HG02763 (cell line): ENCODE results near the gene TCAIM.

Experiments used
- ATAC-seq: cut with Tn5 transposase; IDR thresholded peaks from one replicate; pipeline ENCODE4 v1.9.1; 2021; ENCODE audit warnings: mild to moderate bottlenecking, moderate library complexity; ENCODE audit not compliant: unreplicated experiment

TCAIM gene, protein sequence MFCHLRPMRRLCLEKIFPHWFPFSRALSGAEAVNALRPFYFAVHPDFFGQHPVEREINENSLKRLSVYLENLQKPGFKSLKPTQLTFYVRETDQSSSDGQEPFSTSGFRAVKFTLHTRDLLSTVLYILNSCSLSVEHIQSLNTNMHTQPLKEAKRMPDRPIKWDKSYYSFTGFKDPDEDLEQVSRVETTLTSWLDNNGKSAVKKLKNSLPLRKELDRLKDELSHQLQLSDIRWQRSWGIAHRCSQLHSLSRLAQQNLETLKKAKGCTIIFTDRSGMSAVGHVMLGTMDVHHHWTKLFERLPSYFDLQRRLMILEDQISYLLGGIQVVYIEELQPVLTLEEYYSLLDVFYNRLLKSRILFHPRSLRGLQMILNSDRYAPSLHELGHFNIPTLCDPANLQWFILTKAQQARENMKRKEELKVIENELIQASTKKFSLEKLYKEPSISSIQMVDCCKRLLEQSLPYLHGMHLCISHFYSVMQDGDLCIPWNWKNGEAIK

DNA sequence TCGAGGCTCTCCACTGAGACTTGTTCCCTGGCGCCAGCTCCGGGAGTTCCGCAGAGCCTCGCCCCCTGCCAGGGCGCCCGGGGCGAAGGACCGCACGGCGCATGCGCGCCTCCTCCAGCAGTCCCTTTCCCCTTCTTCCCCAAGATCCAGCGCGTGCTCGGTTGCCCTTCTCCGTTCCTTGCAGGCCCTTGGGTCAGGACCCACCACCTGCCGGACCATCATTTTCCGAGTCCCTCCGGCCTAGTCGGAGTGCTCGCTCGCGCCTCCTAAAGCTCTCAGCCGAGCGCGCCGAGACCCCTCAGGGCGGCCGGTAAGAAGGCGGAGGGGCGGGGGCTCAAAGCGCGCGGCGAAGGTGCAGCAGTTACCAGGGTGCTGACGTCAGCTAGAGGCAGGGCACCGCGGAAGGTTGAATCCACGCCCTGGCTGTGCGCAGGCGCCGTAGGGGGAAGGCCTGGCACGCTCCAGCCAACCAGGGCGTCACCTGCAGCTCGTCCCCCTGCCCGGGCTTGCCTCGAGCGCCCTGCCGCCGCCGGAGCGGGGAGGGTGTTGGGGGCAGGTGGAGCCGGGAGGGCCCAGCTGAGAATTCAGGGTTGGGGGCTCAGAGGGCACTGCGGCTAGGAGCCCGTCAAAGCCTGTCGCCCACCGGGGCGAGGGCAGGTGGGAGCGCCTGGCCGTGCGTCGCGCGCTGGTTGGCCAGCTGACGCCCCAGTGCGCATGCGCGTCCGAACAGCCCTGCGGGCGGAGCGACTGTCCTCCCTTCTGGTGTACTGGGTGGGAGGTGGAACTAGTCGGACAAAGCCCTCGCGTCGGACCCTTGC lies at the start of gene TCAIM:
TSS of gene TCAIM (plus strand) at position 757 of the 818 bp plus-strand sequence. CDS start 16,017 bp downstream, outside the sequence.
- ATAC-seq: peak; percentile 93

DNA sequence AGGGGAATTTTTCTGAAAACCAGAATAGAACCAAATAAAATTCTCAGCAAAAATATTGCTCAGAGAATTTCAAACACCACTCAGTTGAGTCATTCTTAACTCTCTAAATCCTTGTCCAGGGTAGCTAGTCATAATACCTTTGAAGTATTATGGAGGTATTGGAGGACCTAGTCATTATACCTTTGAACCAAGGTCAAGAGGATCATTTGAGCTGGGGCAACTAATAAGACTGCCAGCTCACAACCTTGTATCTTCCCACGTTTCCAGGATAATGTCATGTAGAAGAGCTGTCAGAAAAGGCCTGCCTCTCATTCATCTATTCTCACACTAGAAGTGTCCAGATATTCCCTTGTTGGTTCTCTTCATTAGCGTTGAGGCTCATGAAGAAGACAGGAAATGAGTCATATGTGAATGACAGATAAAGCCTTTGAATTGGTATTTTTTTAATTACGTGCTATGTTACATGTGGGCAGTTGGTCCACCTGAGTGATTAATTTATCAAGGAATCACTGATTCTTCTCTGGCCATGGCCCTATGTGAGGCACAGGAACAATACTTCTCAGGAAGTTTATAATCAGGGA lies 48.6 kb upstream of the TCAIM start:
- ATAC-seq: no peak

DNA sequence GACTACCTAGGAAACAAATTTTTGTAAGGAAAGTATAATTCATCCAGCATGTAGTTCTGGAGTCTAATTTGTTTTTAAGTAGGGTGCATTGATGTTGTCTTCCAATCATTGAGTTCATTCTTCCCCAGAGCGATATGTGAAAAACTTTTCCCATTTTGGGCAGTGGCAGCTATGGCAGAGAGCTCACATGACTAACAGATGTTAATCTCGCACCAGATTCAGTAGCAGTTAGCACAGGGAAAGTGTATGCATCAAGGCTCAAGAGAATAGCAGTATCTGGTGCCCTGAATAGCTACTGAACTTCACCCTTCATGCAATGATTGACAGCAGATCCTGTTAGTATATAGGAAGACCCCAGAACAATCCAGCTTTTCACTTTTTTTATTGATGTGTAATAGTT lies 46.3 kb upstream of the TCAIM start:
- no peak for ATAC-seq

DNA sequence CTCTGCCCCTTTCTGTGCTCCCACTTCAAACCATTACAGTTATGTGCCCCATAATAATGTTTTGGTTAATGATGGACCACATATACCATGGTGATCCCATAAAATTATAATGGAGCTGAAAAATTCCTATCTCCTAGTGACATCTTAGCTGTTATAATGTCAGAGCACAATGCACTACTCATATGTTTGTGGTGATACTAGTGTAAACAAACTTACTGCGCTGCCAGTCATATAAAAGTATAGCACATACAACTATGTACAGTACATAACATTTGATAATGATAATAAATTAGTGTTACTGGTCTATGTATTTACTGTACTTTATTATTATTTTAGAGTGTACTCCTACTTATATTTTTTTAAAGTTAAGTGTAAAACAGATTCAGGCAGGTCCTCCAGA lies 45.6 kb upstream of the TCAIM start:
- ATAC-seq: no peak

DNA sequence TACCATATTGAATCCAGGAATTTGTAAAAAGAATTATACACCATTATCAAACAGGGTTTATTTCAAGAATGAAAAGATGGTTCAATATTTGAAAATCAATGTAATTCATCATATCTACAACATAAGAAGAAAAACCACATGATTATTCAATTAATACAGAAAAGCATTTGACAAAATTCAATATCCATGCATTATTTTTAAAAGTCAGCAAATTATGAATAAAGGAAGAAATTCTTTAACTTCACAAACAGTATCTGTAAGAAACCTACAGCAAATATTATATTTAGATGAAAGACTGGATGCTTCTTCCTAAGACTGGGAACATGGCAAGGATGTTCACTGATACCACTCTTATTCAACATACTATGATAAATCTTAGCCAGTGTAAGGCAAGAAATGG lies 41.3 kb upstream of the TCAIM start:
- ATAC-seq: no peak

DNA sequence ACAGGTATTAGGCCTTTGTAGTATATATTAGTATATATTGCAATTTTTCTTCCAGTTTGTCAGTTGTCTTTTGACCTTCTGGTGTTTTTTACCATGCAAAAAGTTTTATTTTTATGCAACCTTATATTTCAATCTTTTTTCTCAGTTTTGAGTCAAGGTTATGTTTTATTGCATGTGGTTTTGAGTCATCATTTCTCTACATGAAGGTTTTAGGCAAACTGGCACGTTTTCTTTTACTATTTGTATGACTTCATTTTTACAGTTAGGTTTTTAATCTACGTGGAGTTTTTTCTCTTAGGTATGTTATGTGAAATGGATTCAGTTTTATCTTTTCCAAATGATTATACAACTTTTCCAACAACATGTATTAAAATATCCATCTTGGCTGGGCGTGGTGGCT lies 36.8 kb upstream of the TCAIM start:
- ATAC-seq: no peak

DNA sequence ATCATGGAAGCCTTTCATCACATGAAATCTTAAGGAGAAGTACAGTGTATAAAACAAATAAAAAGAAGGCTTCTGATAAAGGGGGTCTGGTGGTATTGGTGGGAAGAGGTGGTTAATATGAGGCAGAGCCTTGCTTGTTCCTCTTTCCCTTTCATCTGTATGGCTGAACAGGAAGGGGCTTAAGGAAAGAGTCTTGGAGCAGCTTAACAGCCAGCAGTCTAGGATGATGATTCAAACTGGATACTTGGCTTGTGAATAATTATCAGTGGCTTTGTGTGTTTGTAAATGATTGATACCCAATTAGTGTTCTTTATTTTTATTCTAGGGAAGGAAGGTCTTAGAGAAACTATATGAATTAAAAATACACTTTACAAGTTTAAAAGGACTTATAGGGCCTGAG lies 29.1 kb upstream of the TCAIM start:
- no peak for ATAC-seq

DNA sequence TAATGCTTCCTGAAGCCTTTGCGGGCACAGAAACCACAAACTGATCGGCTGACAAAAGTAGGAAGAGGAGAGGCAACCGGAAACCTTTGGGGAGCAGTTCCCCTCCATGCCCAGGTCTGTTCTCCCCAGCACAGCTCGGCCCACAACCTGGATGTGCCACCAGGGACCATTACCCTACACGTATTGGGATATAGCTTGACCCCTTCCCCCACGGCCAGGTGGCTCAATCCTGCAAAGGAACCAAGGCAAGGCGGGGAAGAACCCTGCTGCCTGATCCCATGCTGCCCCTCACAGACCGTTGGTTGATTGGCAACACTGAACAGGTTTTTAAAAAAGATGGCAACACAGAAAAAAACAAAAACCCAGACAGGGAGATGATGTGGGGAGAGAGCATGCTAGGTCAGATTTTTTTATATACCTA lies 19.7 kb upstream of the TCAIM start:
- ATAC-seq: no peak

DNA sequence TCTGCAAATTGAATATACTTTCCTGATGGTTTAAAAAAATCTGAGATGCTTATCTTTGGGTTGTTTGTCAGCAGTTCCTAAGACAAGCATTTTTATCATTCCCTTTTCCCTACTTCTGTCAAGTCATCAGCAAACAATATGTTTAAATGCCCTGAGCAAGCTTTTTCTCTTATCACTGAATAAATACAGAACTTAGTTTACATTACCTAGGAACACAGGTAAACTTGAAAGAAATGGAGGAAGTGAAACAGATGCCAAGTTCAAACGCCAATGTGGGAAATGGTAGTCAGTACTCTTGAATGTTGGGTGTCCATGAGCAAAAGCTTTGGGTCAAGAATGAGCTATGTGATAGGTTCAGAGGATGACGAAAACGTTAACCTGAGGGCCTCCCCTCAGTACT lies 17.2 kb upstream of the TCAIM start:
- no peak for ATAC-seq

DNA sequence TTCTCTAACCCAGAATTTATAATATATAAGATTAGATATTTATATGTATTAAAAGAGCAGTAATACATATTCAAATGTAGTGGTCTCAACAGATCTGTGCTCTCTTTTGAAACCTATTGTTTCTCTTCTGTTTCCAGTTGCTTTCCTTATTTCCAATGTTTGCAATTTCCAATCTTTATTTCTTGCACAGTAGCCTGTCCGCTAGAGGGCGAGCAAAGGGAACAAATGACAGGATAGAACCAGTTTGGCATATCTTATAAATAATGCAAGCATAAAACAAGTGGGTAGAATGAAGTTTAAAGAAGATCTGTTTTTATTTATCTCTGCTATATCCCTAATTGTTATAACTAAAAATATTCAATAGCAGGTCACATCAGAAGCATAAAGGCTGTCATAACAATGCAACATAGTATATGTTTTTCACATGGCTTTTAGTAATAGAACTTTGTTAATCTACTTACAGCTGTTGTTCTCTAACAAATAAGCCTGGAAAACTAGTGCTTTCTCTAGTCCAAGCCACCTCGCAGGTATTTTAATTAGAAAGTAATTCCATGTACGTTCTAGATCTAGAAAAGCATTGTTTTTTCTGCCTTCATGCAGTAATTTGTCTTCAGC lies 15.1 kb upstream of the TCAIM start:
- no peak for ATAC-seq

DNA sequence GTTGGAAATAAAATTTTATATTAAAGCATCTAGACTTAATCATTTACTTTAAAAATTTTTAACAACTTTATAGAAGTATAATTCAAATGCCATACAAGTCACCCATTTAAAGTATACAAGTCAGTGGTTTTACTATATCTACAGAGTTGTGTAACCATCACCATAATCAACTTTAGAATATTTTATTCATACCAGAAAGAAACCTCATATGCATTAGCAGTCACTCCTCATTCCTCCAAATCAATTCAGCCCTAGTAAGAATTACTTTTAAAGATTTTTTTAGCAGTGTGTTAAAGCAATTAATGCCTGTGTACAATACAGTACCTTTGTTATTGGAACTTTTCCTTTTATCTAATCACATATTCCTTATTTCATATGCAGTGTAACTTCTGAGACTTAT lies 14.0 kb upstream of the TCAIM start:
- ATAC-seq: no peak

DNA sequence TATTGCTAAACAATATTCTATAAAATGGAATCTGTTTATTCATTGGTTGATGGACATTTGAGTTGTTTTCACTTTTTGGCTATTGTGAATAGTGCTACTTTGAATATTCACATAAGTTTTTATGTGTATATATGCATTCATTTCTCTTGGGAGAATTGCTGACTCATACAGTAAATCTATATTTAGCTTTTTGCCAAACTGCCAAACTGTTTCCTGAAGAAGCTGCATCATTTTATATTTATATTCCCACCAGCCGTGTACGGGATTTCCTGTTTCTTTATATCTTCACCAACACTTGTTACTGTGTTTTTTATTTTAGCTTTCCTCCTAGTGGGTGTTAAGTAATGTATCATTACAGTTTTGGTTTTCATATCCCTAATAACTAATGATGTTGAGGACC lies 12.5 kb upstream of the TCAIM start:
- no peak for ATAC-seq

DNA sequence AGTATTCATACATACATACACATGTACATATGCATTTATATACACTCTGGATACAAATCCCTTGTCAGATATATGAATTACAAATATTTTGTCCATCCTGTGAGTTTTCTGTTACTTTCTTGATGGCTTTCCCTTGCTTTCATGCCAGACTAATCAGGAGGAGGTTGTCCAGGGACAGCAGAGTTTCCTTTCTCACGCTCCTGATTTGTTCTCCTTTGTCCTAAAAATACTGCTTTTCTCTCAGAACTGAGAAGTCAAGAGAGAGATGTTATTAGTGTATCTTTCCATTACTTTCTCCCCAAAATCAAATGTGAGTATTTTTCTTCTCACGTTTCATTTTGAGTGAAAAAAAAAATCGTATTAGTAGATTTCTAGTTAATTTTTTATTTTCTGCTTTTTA lies 12.1 kb upstream of the TCAIM start:
- no peak for ATAC-seq

DNA sequence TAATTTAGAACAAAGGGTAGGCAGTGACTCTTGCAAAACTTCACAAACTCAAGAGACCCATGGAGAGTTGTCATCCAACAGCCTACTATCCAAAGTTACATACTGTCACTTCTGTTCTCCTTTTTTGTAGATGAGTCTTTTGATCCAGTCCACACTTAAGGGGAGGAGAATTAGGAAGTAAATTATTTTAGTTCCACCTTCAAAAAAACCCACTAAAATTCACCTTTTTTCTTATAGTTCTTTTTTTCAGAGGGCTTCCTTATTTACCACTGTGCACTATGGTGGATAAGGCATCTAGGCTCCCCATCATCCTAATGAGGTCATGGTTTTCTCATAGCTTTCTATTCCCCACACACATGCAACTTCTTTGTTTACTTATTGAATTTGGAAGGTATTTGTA lies 8.6 kb upstream of the TCAIM start:
- ATAC-seq: no peak

DNA sequence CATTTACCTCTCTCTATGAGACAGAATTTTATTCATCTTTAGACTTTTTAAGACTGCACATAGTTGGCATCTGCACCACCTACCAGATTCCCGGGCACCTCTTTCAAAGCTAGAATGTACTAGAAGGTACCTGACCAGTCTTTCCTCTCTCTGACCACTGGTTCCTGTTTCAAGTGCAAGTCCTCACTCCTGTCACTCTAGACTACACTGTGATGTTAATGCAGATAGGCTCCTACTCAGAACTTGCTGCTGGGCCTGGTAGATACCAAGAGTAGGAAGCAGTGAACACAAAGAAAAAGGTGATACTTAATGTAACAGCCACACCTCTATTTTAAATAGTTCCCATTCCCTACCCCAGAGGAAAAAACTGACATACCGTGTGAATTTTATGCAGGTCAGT lies 8.1 kb upstream of the TCAIM start:
- ATAC-seq: no peak

DNA sequence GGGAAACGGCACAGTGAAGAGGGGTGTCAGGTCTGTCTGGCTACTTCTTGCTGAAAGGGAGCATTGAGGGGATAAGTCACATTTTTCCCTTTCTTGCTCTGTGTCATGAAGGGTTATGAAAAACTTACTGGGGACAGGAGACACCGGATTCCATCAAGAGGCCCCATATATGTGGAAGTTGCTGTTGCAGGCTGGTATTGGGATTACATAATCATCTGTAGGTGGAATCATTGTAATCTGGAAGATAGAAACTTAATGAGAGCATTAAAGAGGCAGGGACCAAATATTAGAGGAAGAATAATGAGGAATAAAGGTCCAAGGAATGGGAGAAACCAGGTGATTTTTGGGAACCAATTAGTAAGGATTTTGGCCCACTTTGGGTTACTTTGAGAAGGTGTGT lies 4.2 kb upstream of the TCAIM start:
- no peak for ATAC-seq

DNA sequence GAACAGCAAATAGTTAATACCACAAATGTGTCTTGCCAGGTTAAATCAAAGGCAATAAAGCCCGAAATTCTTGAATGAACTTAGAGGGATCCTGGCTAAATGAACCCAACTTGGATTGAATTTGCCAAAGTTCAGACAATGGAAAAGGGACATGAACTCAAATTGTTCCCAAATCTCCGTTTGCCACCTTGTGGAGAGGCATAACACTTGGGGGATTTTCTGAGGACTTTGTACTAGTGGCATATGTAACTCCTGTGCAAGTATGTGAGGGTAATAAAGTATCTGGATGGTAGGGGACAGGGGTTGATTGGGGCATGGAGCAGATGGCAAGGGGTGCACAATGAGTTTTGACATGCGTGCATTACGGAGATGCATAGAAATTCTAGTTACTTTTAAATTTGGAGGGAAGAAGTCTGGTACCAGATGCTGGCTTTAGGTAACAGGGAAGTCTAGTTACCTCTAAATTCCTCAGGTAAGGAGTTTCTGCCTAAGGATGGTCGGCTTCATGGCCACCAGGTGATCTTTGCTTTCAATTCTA lies 1.2 kb upstream of the TCAIM start:
- no peak for ATAC-seq

DNA sequence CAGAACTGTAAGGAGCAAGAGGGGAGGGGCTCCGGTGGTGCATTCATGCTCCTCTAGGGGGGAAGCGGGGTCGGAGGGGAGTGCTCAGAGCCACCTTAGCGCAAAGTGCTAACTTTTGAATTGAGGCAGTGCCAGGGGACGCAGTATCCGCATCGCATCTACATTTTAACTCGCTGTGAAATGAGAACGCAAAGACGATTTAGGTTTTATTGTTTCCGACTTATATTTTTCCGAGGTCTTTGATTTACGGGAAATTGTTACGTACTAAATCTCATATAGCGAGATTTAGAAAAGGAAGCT lies 212 bp downstream of the TCAIM start:
- no peak for ATAC-seq

DNA sequence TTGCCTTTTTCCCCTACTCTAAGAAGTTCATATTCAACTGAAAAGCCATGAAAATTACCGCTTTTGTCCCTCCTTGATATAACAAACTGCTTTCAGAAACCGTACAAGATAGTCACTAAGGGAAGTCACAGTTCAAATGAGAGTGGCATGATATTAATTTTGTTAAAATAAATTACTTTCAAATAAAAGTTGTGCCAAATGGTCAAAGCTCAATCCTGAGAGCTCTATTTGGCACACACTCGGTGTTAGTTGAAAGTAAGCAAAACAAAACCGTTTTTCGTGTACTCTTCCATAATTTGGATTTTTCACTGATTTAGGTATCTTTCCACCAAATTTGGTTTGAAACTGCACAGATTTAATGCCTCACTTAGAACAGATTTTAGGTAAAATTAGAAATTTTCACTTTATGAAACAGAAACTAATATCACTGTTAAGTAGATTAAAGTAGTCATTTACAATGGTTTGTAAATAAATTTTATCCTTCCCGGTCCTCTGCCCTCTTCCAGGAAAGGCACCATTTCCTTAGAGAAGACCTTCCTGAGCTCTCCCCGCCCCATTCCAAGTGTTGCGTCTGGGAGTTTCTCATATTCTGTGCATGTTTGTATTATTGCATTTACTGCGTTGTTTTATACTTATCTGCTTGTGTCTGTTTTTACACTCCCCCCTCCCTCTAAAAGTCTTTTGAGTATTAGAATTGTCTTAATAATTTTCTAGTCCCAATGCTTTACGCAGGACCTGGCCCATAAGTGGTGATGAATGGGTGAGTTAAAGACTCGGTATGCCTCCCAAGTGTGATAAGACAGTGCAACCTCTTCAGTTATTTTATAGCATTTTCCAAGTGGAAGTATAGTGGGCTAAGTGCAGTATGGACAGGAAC lies 853 bp downstream of the TCAIM start:
- ATAC-seq: no peak

DNA sequence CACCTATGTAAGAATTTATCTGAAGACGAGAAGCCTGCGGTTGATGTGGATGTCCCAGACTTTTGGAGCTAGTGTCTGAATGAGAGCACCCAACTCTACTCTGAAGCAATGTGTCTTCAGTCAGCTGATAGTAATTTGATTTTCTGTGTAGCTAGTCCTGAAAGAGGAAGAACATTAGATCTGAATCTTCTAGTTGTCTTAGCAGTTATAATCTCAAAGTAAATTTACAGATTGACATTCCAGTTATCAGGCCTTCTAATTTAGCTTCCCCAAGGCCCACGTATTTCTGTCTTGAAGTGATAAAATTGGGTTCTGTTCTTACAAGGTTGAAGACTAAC lies 1.5 kb downstream of the TCAIM start:
- ATAC-seq: no peak
